Activated T-cell treated with anti-CD3 and anti-CD28 coated beads, Interleukin-2, amount 50 U/mL, for 72 hours (primary cell): ENCODE measurements around the gene TMPRSS9. TPM values are rescaled to one million over a fixed set of nuclear protein-coding genes. Genes with fewer than 3 reads are reported as not detected.

ENCODE experiments used
- ATAC-seq, 2 donors: fragments of 150-1000 bp; cut with Tn5 transposase; replicated peaks in 1 of 2; 2 replicates each; pipeline ENCODE4 v1.10.0; 2021; ENCODE audit warnings: moderate library complexity in 2 of 2, mild to moderate bottlenecking in 1 of 2
- DNase-seq, 2 donors: peaks; one replicate each; pipeline ENCODE4 v3.0.0; 2021 to 2022; ENCODE audit warnings: mixed read lengths in 1 of 2
- H3K27ac Mint-ChIP-seq: one replicate; pipeline ENCODE4 v1.8.0; 2022; ENCODE audit warnings: mild to moderate bottlenecking, moderate library complexity, mixed read lengths
- H3K27me3 Mint-ChIP-seq: one replicate; pipeline ENCODE4 v1.8.0; 2022; ENCODE audit warnings: low read depth, mixed read lengths
- H3K36me3 Mint-ChIP-seq, 2 donors: one replicate each; pipeline ENCODE4 v1.8.0; 2022; ENCODE audit warnings: mixed read lengths in 2 of 2, mild to moderate bottlenecking in 1 of 2; ENCODE audit not compliant: insufficient read depth in 2 of 2
- H3K4me1 Mint-ChIP-seq: one replicate; pipeline ENCODE4 v1.8.0; 2022; ENCODE audit warnings: low read depth, mixed read lengths
- H3K4me3 Mint-ChIP-seq, 2 donors: one replicate each; pipeline ENCODE4 v1.8.0; 2022; ENCODE audit warnings: mild to moderate bottlenecking in 2 of 2, mixed read lengths in 2 of 2, moderate library complexity in 2 of 2
- H3K9me3 Mint-ChIP-seq, 2 donors: one replicate each; pipeline ENCODE4 v1.8.0; 2022; ENCODE audit warnings: mixed read lengths in 2 of 2
- total RNA-seq, 2 donors: library from RNA; stranded (reverse); gene quantifications; one replicate each; pipeline ENCODE4 v1.2.3, GENCODE V29; 2022

The TMPRSS9 gene
- total RNA-seq = under 1 TPM in 1 of 2 donors, not detected in 1; 0.19 TPM

GRCh38 chr19:2359992-2360685, at the start of gene TMPRSS9:
TSS of gene TMPRSS9 (plus strand) at chr19:2360265. CDS start at chr19:2389786, 29,521 bp downstream.
- Mint-ChIP-seq H3K27ac (no peak within 1 kb of the TSS), H3K36me3 (no peaks in the 10 kb centered on the region), H3K4me1 (no peaks in the 10 kb centered on the region), H3K4me3 (no peak within 1 kb of the TSS), H3K27me3 (peaks cover 10% of the 10 kb centered on the region), H3K9me3 (no peaks in the 10 kb centered on the region)
- ATAC-seq (peak; percentile 20 to 28), DNase-seq (no peak)

GRCh38 chr19:2311093-2311492, 49.0 kb upstream of the TMPRSS9 start:
- no peak overlapping the region for H3K4me3 Mint-ChIP-seq
- ATAC-seq (no peak), DNase-seq (no peak)
- no peaks in the 10 kb centered on the region for H3K4me1 Mint-ChIP-seq
- H3K36me3 Mint-ChIP-seq = peaks cover 6% of the 10 kb centered on the region in 2 donors
- H3K27ac Mint-ChIP-seq = no peak overlapping the region
- H3K9me3 Mint-ChIP-seq = peaks cover 4% of the 10 kb centered on the region in 2 donors
- peaks cover 42% of the 10 kb centered on the region for H3K27me3 Mint-ChIP-seq

GRCh38 chr19:2312820-2313501, 47.1 kb upstream of the TMPRSS9 start:
- DNase-seq = no peak
- no peak for ATAC-seq

GRCh38 chr19:2315121-2315817, 44.8 kb upstream of the TMPRSS9 start:
- DNase-seq = no peak
- Mint-ChIP-seq H3K4me3 (no peak overlapping the region), H3K27me3 (peaks cover 12% of the 10 kb centered on the region), H3K9me3 (peaks cover 4% of the 10 kb centered on the region in 2 donors), H3K27ac (no peak overlapping the region), H3K4me1 (no peaks in the 10 kb centered on the region), H3K36me3 (peaks cover 4 to 6% of the 10 kb centered on the region in 2 donors)
- ATAC-seq = no peak

More at GRCh38 chr19:2312820-2313501, 47.1 kb upstream of the TMPRSS9 start:
- peaks cover 4% of the 10 kb centered on the region in 2 donors for H3K9me3 Mint-ChIP-seq
- H3K36me3 Mint-ChIP-seq = peaks cover 6% of the 10 kb centered on the region in 2 donors
- H3K27ac Mint-ChIP-seq = no peak overlapping the region
- no peaks in the 10 kb centered on the region for H3K4me1 Mint-ChIP-seq
- H3K27me3 Mint-ChIP-seq = peaks cover 29% of the 10 kb centered on the region
- no peak overlapping the region for H3K4me3 Mint-ChIP-seq

- H3K27me3 Mint-ChIP-seq = peaks cover 12% of the 10 kb centered on the region
- H3K36me3 Mint-ChIP-seq = peaks cover 4 to 6% of the 10 kb centered on the region in 2 donors
- no peak overlapping the region for H3K27ac Mint-ChIP-seq
- peak; percentile 36 to 42 for DNase-seq
- H3K4me3 Mint-ChIP-seq = no peak overlapping the region
- no peaks in the 10 kb centered on the region for H3K4me1 Mint-ChIP-seq
- H3K9me3 Mint-ChIP-seq = peaks cover 4% of the 10 kb centered on the region in 2 donors
- ATAC-seq = peak; percentile 61 to 62
These were observed 44.2 kb upstream of the TMPRSS9 start for GRCh38 chr19:2315818-2316353.

- Mint-ChIP-seq H3K4me3 (no peak overlapping the region), H3K36me3 (peaks cover 6% of the 10 kb centered on the region in 2 donors), H3K27ac (no peak overlapping the region)
These were observed 42.8 kb upstream of the TMPRSS9 start for GRCh38 chr19:2317300-2317699.

GRCh38 chr19:2317756-2318155, 42.3 kb upstream of the TMPRSS9 start:
- Mint-ChIP-seq H3K36me3 (peaks cover 6% of the 10 kb centered on the region in 2 donors), H3K4me1 (no peaks in the 10 kb centered on the region)

More at GRCh38 chr19:2317300-2317699, 42.8 kb upstream of the TMPRSS9 start:
- peaks cover 12% of the 10 kb centered on the region for H3K27me3 Mint-ChIP-seq
- peaks cover 4% of the 10 kb centered on the region in 2 donors for H3K9me3 Mint-ChIP-seq
- DNase-seq (no peak), ATAC-seq (no peak)
- no peaks in the 10 kb centered on the region for H3K4me1 Mint-ChIP-seq

GRCh38 chr19:2318923-2319322, 41.1 kb upstream of the TMPRSS9 start:
- Mint-ChIP-seq H3K36me3 (peaks cover 6 to 9% of the 10 kb centered on the region in 2 donors), H3K27me3 (peaks cover under 1% of the 10 kb centered on the region), H3K4me1 (no peaks in the 10 kb centered on the region), H3K27ac (no peak overlapping the region), H3K9me3 (peaks cover 4% of the 10 kb centered on the region in 2 donors), H3K4me3 (no peak overlapping the region)
- DNase-seq = no peak
- no peak for ATAC-seq

More at GRCh38 chr19:2317756-2318155, 42.3 kb upstream of the TMPRSS9 start:
- ATAC-seq (no peak), DNase-seq (no peak)
- Mint-ChIP-seq H3K4me3 (no peak overlapping the region), H3K9me3 (peaks cover 4% of the 10 kb centered on the region in 2 donors), H3K27ac (no peak overlapping the region), H3K27me3 (peaks cover 12% of the 10 kb centered on the region)

GRCh38 chr19:2319551-2319950, 40.5 kb upstream of the TMPRSS9 start:
- Mint-ChIP-seq H3K4me3 (no peak overlapping the region), H3K9me3 (peaks cover 4% of the 10 kb centered on the region in 2 donors), H3K27ac (no peak overlapping the region), H3K4me1 (no peaks in the 10 kb centered on the region), H3K36me3 (peaks cover 5 to 9% of the 10 kb centered on the region in 2 donors), H3K27me3 (no peaks in the 10 kb centered on the region)
- DNase-seq (no peak), ATAC-seq (no peak)

- ATAC-seq (no peak), DNase-seq (no peak)
- peaks cover under 1 to 1% of the 10 kb centered on the region in 2 donors for H3K9me3 Mint-ChIP-seq
- H3K27me3 Mint-ChIP-seq = no peaks in the 10 kb centered on the region
- H3K27ac Mint-ChIP-seq = no peak overlapping the region
- H3K4me1 Mint-ChIP-seq = peaks cover under 1% of the 10 kb centered on the region
- H3K36me3 Mint-ChIP-seq = peaks cover under 1 to 5% of the 10 kb centered on the region in 2 donors
- H3K4me3 Mint-ChIP-seq = no peak overlapping the region
These were observed 40.0 kb upstream of the TMPRSS9 start for GRCh38 chr19:2320049-2320448.

- H3K36me3 Mint-ChIP-seq = peaks cover 0 to 7% of the 10 kb centered on the region in 2 donors
- H3K4me3 Mint-ChIP-seq = no peak overlapping the region
- no peaks in the 10 kb centered on the region for H3K9me3 Mint-ChIP-seq
- DNase-seq (no peak), ATAC-seq (no peak)
- no peaks in the 10 kb centered on the region for H3K27me3 Mint-ChIP-seq
- peaks cover 9% of the 10 kb centered on the region for H3K4me1 Mint-ChIP-seq
- no peak overlapping the region for H3K27ac Mint-ChIP-seq
These were observed 39.1 kb upstream of the TMPRSS9 start for GRCh38 chr19:2320939-2321338.

GRCh38 chr19:2321565-2322283, 38.3 kb upstream of the TMPRSS9 start:
- Mint-ChIP-seq H3K9me3 (no peaks in the 10 kb centered on the region), H3K36me3 (peaks cover 0 to 7% of the 10 kb centered on the region in 2 donors), H3K4me3 (no peak overlapping the region), H3K27ac (no peak overlapping the region), H3K27me3 (no peaks in the 10 kb centered on the region), H3K4me1 (peaks cover 17% of the 10 kb centered on the region)
- DNase-seq (no peak), ATAC-seq (no peak)
